ENCODE results near the gene NIPAL4.

NIPAL4 gene

GRCh38 chr5:157514974-157515373 lies 55.0 kb downstream of the NIPAL4 start:
- DNase-seq (ENCODE audit: low read depth in 2 of 2, low spot score in 1 of 2), result no peak

GRCh38 chr5:157516006-157516405 lies 56.0 kb downstream of the NIPAL4 start:
- no peak for DNase-seq (ENCODE audit: low read depth in 2 of 2, low spot score in 1 of 2)

- no peak for DNase-seq (ENCODE audit: low read depth in 2 of 2, low spot score in 1 of 2)
These were observed 56.8 kb downstream of the NIPAL4 start for GRCh38 chr5:157516626-157517325.

DNA sequence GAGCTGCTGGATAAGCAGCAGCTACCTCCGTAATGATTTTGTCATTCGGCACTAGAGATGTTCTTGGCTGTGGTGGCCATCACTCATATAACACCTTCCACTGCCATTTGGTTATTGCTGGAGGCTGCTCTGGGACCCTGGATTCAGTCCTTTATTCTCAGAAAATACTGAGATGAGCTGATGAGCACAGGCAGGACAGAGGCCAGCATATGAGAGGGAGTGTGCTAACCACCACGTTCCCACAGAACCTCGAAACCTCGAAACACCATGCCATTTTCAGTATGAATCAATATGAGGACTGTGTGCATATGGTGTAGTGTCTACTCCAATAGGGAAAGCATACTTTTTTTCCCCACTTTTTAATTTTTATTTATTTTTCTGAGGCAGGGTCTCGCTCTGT lies 59.0 kb downstream of the NIPAL4 start:
- DNase-seq (ENCODE audit: low read depth in 2 of 2, low spot score in 1 of 2), result no peak

DNA sequence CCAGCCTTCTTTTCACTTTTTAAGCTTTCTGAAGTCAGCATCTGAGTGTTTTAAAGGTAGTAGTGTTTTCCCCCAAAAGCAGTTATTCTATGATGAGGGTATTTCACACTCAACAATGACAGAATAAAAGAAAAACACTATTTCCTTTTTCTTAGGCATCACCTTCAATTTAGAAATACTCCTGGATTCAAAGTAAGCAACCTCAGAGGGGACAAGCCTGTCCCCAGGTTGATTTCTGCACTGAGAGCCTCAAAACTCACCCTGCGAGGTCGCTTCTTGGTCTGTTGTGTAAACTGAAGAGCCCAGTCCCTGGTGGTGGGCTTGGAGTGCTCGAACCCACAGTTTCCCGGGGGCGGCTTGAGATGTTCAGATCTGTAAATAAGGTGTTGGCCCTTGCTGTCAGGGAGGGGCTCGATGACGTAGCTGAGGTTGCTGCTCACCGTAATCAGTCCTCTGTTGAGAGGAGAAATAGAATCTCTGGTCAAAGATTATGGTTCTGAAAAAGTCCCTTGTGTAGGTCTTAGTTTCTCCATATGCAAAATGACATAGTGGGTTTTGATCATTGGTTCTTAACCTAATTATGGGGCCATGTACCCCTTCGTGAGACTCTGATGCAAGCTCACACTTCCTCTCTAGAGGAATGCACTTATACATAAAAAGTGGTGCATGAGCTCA lies 59.7 kb downstream of the NIPAL4 start:
- DNase-seq (ENCODE audit: low read depth in 2 of 2, low spot score in 1 of 2), result no peak

DNA sequence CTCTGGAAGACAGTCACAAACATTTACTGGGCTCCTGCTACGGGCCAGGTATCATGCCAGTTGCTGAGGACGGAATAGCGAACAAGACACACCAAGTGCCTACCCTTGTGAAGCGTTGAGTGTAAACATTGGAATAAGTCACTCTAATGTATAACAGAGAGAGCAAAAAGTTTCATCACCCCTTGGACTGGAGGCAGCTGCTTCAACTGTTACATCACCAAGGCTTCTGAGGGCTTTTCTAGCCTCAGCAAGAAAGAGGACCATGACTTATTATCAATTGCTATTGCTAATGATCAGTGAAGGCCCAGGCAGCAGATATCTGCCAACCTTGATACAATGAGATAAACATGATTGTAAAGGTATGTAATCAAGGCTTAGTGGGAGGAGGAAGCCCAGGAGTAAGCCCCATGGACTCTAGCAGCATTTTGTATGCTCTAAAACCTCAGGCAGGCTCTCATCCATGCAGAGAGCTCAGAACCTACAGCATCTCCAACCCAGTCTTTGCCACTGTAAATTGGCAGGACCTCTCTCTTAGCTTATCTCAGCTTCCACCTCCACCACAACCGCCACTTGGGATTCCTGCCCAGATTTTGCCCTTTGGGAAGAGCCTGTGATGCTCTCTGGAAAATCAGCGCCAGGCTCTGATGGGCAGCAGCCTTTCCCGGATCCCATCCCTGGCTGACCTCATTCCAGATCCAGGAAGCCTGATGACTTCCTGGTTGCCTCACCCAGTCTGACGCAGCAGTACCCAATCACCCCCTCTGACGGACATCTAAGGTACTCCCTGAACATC lies 61.1 kb downstream of the NIPAL4 start:
- DNase-seq (ENCODE audit: low read depth in 2 of 2, low spot score in 1 of 2), result no peak

DNA sequence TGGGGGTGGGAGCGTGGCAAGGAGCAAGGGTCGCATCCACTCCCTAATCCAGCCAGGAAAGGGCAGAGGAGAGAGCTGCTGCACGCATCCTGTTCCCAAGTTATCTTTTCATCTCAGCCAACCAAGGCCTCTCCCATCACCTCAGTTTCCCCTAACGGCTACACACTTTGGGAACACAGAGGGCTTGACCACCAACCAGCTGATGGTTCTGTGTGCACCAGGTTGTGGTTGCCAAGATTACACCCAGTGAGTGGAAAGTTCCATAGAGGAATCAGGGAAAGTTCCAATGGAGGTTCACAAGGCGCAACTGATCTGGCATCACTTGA lies 61.7 kb downstream of the NIPAL4 start:
- DNase-seq (ENCODE audit: low read depth in 2 of 2, low spot score in 1 of 2), result no peak

- DNase-seq (ENCODE audit: low read depth in 2 of 2, low spot score in 1 of 2), result no peak
These were observed 64.0 kb downstream of the NIPAL4 start for GRCh38 chr5:157523976-157524375.
